Measurements from ENCODE around the gene TGFBR2.

The TGFBR2 gene

DNA sequence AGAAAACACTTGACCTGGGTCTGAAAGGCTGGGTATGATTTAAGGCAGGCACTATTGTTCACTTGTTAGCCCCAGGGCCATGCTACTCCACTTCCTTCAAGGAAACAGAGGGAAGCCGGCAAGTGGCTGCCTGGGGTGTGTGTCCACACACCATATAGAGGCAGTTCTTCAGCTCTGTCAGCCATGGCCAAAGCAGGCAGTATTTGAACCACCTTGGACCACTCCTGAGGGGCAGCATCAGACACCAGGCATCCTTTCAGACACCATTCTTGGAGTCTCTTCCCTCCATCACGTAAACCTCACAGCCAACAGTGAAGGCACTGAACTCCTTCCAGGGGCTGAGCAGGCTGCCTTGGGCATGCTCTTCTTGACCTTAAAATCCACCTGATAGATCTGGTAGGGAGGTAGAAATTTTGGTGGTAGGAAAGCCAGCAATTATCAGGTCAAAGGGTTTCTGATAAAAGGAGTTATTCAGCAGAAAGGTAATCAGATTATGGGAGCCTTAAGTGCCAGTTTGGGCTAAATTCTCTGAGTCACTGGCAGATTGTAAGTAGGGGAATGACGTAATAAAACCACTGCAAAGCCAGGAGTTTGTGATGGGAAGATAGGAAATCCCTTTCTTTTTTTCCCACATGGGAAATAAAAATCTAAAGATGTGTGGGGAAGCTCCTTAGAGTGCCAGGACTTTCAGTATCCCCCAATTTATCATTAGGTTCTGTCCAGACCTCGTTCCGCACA lies 20.2 kb downstream of the TGFBR2 start (continued):
- no peak for TF ChIP-seq ZNF449 (tag by site-specific recombination; IDR thresholded peaks at IDR 0.05)
- no peak for TF ChIP-seq ZNF202 (tag by site-specific recombination; IDR thresholded peaks at IDR 0.05; ENCODE audit: borderline replicate concordance)
- TF ChIP-seq, protein P1, sequence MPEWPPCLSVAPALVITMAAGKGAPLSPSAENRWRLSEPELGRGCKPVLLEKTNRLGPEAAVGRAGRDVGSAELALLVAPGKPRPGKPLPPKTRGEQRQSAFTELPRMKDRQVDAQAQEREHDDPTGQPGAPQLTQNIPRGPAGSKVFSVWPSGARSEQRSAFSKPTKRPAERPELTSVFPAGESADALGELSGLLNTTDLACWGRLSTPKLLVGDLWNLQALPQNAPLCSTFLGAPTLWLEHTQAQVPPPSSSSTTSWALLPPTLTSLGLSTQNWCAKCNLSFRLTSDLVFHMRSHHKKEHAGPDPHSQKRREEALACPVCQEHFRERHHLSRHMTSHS (tag by site-specific recombination; IDR thresholded peaks at IDR 0.05): no peak
- no peak for TF ChIP-seq ZNF146 (tag by site-specific recombination; IDR thresholded peaks at IDR 0.05)
- TF ChIP-seq, protein P2, sequence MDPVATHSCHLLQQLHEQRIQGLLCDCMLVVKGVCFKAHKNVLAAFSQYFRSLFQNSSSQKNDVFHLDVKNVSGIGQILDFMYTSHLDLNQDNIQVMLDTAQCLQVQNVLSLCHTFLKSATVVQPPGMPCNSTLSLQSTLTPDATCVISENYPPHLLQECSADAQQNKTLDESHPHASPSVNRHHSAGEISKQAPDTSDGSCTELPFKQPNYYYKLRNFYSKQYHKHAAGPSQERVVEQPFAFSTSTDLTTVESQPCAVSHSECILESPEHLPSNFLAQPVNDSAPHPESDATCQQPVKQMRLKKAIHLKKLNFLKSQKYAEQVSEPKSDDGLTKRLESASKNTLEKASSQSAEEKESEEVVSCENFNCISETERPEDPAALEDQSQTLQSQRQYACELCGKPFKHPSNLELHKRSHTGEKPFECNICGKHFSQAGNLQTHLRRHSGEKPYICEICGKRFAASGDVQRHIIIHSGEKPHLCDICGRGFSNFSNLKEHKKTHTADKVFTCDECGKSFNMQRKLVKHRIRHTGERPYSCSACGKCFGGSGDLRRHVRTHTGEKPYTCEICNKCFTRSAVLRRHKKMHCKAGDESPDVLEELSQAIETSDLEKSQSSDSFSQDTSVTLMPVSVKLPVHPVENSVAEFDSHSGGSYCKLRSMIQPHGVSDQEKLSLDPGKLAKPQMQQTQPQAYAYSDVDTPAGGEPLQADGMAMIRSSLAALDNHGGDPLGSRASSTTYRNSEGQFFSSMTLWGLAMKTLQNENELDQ (tag by site-specific recombination; IDR thresholded peaks at IDR 0.05; ENCODE audit: low read depth): no peak
- TF ChIP-seq ZNF792 (tag by site-specific recombination; IDR thresholded peaks at IDR 0.05): no peak
- TF ChIP-seq ZNF585B (tag by site-specific recombination; IDR thresholded peaks at IDR 0.05): no peak
- no peak for TF ChIP-seq ZNF174 (tag by site-specific recombination; IDR thresholded peaks at IDR 0.05)
- no peak for TF ChIP-seq ZNF274 (IDR thresholded peaks at IDR 0.05; ENCODE audit: low read length)
- TF ChIP-seq ZNF274 (tag by site-specific recombination; IDR thresholded peaks at IDR 0.05; ENCODE audit: borderline replicate concordance): no peak
- TF ChIP-seq SP3 (tag by site-specific recombination; IDR thresholded peaks at IDR 0.05): 0 out of 2 replicates have a peak, but pooled peaks have one; percentile 14
- TF ChIP-seq ZNF341 (tag by site-specific recombination; IDR thresholded peaks at IDR 0.05; ENCODE audit: low read depth): no peak
- no peak for TF ChIP-seq ZNF292 (tag by site-specific recombination; IDR thresholded peaks at IDR 0.05; ENCODE audit: borderline replicate concordance, low read depth)
- no peak for TF ChIP-seq ZNF112 (tag by site-specific recombination; IDR thresholded peaks at IDR 0.05)
- TF ChIP-seq ZNF433 (tag by site-specific recombination; IDR thresholded peaks at IDR 0.05; ENCODE audit: low read depth): no peak
- no peak for TF ChIP-seq ZNF223 (tag by site-specific recombination; IDR thresholded peaks at IDR 0.05)
- no peak for TF ChIP-seq ZNF184 (tag by site-specific recombination; IDR thresholded peaks at IDR 0.05)
- TF ChIP-seq TRIM28 (IDR thresholded peaks at IDR 0.05; ENCODE audit: borderline replicate concordance, low read length): no peak
- no peak for TF ChIP-seq ZNF76 (tag by site-specific recombination; IDR thresholded peaks at IDR 0.05; ENCODE audit: borderline replicate concordance, low read depth)
- no peak for TF ChIP-seq ZNF132 (tag by site-specific recombination; IDR thresholded peaks at IDR 0.05; ENCODE audit: borderline replicate concordance)
- no peak for TF ChIP-seq ZNF501 (tag by site-specific recombination; IDR thresholded peaks at IDR 0.05)
- TF ChIP-seq EGR2 (tag by site-specific recombination; IDR thresholded peaks at IDR 0.05; ENCODE audit: low read depth): no peak
- TF ChIP-seq ZNF580 (tag by site-specific recombination; IDR thresholded peaks at IDR 0.05): no peak
- TF ChIP-seq HOXC10 (CRISPR knock-in tag; IDR thresholded peaks at IDR 0.05): no peak
- TF ChIP-seq ZSCAN16 (tag by site-specific recombination; IDR thresholded peaks at IDR 0.05): no peak
- no peak for TF ChIP-seq GLIS1 (tag by site-specific recombination; IDR thresholded peaks at IDR 0.05)
- no peak for TF ChIP-seq ZNF248 (tag by site-specific recombination; IDR thresholded peaks at IDR 0.05)
- no peak for TF ChIP-seq ZBTB11 (tag by site-specific recombination; conservative IDR thresholded peaks at IDR 0.05; ENCODE audit: low read depth)
- TF ChIP-seq ZNF311 (tag by site-specific recombination; IDR thresholded peaks at IDR 0.05; ENCODE audit: borderline replicate concordance): no peak
- TF ChIP-seq, protein P3, sequence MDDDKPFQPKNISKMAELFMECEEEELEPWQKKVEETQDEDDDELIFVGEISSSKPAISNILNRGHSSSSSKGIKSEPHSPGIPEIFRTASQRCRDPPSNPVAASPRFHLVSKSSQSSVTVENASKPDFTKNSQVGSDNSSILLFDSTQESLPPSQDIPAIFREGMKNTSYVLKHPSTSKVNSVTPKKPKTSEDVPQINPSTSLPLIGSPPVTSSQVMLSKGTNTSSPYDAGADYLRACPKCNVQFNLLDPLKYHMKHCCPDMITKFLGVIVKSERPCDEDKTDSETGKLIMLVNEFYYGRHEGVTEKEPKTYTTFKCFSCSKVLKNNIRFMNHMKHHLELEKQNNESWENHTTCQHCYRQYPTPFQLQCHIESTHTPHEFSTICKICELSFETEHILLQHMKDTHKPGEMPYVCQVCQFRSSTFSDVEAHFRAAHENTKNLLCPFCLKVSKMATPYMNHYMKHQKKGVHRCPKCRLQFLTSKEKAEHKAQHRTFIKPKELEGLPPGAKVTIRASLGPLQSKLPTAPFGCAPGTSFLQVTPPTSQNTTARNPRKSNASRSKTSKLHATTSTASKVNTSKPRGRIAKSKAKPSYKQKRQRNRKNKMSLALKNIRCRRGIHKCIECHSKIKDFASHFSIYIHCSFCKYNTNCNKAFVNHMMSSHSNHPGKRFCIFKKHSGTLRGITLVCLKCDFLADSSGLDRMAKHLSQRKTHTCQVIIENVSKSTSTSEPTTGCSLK (tag by site-specific recombination; IDR thresholded peaks at IDR 0.05): no peak
- TF ChIP-seq ZFP3 (tag by site-specific recombination; IDR thresholded peaks at IDR 0.05; ENCODE audit: low read depth): no peak

Data from HEK293 (cell line).